BE2C (cell line): Measurements from ENCODE around the gene TNS2.

Source experiments
- DNase-seq: peaks from one replicate; pipeline ENCODE4 v3.0.0-alpha.2; 2020
- H3K27me3 ChIP-seq: fragments of 250-450 bp; sonication (Bioruptor Pico); 2 replicates; pipeline ENCODE4 v1.5.1; 2020; ENCODE audit warnings: mild to moderate bottlenecking
- H3K36me3 ChIP-seq: fragments of 250-450 bp; sonication (Bioruptor Pico); 2 replicates; pipeline ENCODE4 v1.5.1; 2020; ENCODE audit warnings: mild to moderate bottlenecking
- H3K4me1 ChIP-seq: fragments of 250-450 bp; sonication (Bioruptor Pico); 2 replicates; pipeline ENCODE4 v1.5.1; 2020
- H3K4me3 ChIP-seq: 2 replicates; pipeline ENCODE4 v1.5.1; 2011; ENCODE audit warnings: low read depth, low read length
- H3K9me3 ChIP-seq: fragments of 250-450 bp; sonication (Bioruptor Pico); 2 replicates; pipeline ENCODE4 v1.5.1; 2020
- TF ChIP-seq, protein P1 (sequence below): IDR thresholded peaks from 2 replicates; pipeline ENCODE4 v1.5.1; 2012; ENCODE audit warnings: mild to moderate bottlenecking, low read depth, low read length

The TNS2 gene

GRCh38 chr12:53096759-53097158, 46.9 kb downstream of the TNS2 start:
- Histone ChIP-seq H3K9me3 (no peaks in the 10 kb centered on the region), H3K4me3 (no peak overlapping the region; the same call in 1 of the 2 replicates), H3K4me1 (peaks cover 7% of the 10 kb centered on the region), H3K27me3 (no peaks in the 10 kb centered on the region), H3K36me3 (no peaks in the 10 kb centered on the region)
- no peak for DNase-seq
- TF ChIP-seq, protein P1, sequence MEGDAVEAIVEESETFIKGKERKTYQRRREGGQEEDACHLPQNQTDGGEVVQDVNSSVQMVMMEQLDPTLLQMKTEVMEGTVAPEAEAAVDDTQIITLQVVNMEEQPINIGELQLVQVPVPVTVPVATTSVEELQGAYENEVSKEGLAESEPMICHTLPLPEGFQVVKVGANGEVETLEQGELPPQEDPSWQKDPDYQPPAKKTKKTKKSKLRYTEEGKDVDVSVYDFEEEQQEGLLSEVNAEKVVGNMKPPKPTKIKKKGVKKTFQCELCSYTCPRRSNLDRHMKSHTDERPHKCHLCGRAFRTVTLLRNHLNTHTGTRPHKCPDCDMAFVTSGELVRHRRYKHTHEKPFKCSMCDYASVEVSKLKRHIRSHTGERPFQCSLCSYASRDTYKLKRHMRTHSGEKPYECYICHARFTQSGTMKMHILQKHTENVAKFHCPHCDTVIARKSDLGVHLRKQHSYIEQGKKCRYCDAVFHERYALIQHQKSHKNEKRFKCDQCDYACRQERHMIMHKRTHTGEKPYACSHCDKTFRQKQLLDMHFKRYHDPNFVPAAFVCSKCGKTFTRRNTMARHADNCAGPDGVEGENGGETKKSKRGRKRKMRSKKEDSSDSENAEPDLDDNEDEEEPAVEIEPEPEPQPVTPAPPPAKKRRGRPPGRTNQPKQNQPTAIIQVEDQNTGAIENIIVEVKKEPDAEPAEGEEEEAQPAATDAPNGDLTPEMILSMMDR = no peak

DNA sequence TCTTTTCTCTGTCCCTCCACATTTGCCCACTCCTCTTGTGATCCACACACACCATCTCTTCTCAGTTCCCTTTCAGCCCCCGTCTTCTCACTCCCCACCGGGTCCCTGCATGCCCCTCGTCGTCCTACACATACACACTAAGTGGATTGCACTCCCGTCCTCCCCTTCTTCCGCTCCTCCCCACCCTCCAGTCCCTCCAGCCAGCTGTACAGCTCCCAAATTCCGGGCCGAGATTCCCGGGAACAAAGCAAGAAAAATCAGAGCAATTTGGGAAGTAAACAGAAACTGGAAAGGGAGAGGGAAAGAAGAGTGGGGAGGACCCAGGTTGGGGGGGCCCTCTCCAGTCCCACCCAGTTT, 47.3 kb downstream of the TNS2 start:
- no peak for DNase-seq
- Histone ChIP-seq H3K4me1 (peaks cover 7% of the 10 kb centered on the region), H3K36me3 (no peaks in the 10 kb centered on the region), H3K27me3 (no peaks in the 10 kb centered on the region), H3K4me3 (peak overlapping the region; percentile 72), H3K9me3 (no peaks in the 10 kb centered on the region)
- TF ChIP-seq, protein P1 = no peak

DNA sequence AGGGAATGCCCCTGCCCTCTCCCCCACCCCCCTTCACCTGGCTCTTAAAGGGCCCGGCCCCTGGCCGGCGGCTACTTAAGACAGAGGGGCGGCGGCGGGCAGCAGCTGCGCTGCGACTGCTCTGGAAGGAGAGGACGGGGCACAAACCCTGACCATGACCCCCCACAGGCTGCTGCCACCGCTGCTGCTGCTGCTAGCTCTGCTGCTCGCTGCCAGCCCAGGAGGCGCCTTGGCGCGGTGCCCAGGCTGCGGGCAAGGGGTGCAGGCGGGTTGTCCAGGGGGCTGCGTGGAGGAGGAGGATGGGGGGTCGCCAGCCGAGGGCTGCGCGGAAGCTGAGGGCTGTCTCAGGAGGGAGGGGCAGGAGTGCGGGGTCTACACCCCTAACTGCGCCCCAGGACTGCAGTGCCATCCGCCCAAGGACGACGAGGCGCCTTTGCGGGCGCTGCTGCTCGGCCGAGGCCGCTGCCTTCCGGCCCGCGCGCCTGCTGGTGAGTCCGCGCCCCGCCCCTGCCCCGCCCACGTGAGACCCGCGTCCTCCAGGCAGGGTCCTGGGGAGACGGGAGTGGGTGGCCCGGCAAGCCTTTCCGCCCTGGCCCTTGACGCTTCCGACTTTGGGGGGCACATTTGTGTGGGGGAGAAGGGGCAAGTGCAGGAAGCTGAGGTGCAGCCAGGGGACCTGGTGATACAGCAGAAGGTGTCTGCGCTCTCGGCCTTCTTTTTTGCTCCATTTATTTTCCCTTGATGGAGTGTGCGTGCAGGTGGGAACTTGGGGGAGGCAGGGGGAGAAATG, 47.9 kb downstream of the TNS2 start, which contains the start of gene IGFBP6:
Gene IGFBP6 (plus strand): TSS at position 104 of the 790 bp plus-strand sequence. CDS start 51 bp downstream, at position 155.
- no peaks in the 10 kb centered on the region for H3K36me3 ChIP-seq
- peak within 1 kb of the TSS; percentile 72 for H3K4me3 ChIP-seq
- TF ChIP-seq, protein P1 = no peak
- DNase-seq = peak; percentile 77
- peaks cover 7% of the 10 kb centered on the region for H3K4me1 ChIP-seq
- no peaks in the 10 kb centered on the region for H3K9me3 ChIP-seq
- H3K27me3 ChIP-seq = no peaks in the 10 kb centered on the region

DNA sequence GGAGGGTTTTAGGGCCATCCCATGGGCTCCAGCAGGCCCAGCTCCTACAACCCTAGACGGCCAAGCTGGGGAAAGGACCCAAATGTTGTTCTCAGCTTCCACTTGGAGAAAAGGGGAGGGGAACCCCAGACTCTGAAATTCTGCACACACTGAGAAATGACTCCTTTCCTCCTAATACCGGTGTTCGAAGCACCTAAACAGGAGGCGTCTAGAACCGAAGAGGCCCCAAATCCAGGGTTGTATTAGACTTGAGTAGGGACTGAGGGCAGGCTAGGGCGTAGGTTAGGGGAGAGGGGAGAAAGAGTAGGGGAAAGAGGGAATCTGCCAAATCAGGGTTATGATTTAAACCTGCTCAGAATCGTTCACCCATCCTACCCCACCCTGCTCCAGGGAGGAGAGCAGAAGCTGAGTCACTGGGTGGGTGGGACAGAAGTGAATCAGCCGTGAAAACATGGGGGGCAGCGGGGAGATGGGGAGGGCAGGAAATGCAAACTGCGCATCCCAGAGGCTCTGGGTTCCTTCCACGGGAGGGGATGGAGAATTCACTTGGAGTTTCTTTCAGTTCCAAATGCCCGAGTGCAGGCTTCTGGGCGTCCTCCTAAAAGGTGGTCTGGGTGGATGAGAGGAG, 48.6 kb downstream of the TNS2 start:
- Histone ChIP-seq H3K27me3 (no peaks in the 10 kb centered on the region), H3K4me3 (peak overlapping the region; percentile 72)
- DNase-seq = no peak

DNA sequence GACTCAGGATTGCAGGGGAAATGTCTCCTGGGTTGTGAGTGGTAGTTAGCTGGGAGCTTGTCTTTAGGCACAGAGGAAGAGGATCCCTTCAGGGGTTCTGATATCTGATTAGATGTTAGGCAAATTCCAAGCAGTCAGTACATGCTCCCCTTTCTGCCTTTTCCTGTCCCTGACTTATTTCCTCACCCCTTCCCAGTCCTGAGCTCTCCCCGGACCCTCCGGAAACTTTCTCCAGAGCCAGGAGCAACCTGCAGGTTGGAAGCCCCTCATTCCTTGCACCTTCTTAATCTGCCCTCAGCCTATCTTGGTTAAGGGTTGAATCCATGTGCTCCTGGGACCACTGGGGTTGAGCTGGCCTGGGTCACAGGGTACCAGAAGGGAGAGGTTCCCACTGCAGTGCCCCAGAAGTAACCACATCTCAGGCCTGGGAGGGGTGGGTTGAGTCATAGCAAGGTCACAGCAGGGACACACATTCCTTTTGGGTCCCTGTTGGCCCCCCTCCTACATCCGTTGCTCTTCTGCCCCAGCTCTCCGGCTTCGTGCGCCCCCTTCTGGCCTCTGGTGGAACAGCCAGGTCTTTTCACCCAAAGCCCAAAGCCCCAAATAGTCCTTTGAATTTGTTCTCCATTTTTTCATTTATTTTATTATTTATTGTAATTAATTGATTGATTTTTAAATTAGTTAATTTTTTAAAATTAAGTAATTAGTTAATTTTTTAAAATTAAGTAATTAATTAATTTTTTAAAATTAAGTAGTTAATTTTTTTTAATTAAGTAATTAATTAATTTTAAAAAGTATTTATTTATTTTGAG, 49.4 kb downstream of the TNS2 start:
- Histone ChIP-seq H3K9me3 (no peaks in the 10 kb centered on the region), H3K4me1 (peaks cover 7% of the 10 kb centered on the region), H3K4me3 (no peak overlapping the region), H3K27me3 (no peaks in the 10 kb centered on the region), H3K36me3 (no peaks in the 10 kb centered on the region)
- DNase-seq = peak; percentile 86
- TF ChIP-seq, protein P1 = peak; percentile 97

More for the DNA sequence above, 48.6 kb downstream of the TNS2 start:
- TF ChIP-seq, protein P1 = no peak
- peaks cover 7% of the 10 kb centered on the region for H3K4me1 ChIP-seq
- H3K36me3 ChIP-seq = no peaks in the 10 kb centered on the region
- no peaks in the 10 kb centered on the region for H3K9me3 ChIP-seq
